GM12874 (cell line): ENCODE measurements around the gene BHLHE40.

Experiments
- TF ChIP-seq, protein P1 (sequence below): IDR thresholded peaks from 2 replicates; pipeline ENCODE4 v1.5.1; 2011; ENCODE audit warnings: low read depth, mild to moderate bottlenecking, control low read depth, low read length, moderate library complexity; ENCODE audit not compliant: insufficient read depth

BHLHE40 gene

GRCh38 chr3:4950948-4951347, 28.3 kb upstream of the BHLHE40 start:
- TF ChIP-seq, protein P1, sequence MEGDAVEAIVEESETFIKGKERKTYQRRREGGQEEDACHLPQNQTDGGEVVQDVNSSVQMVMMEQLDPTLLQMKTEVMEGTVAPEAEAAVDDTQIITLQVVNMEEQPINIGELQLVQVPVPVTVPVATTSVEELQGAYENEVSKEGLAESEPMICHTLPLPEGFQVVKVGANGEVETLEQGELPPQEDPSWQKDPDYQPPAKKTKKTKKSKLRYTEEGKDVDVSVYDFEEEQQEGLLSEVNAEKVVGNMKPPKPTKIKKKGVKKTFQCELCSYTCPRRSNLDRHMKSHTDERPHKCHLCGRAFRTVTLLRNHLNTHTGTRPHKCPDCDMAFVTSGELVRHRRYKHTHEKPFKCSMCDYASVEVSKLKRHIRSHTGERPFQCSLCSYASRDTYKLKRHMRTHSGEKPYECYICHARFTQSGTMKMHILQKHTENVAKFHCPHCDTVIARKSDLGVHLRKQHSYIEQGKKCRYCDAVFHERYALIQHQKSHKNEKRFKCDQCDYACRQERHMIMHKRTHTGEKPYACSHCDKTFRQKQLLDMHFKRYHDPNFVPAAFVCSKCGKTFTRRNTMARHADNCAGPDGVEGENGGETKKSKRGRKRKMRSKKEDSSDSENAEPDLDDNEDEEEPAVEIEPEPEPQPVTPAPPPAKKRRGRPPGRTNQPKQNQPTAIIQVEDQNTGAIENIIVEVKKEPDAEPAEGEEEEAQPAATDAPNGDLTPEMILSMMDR = no peak

- TF ChIP-seq, protein P1 = no peak
These were observed 26.1 kb upstream of the BHLHE40 start for GRCh38 chr3:4953119-4953518.

DNA sequence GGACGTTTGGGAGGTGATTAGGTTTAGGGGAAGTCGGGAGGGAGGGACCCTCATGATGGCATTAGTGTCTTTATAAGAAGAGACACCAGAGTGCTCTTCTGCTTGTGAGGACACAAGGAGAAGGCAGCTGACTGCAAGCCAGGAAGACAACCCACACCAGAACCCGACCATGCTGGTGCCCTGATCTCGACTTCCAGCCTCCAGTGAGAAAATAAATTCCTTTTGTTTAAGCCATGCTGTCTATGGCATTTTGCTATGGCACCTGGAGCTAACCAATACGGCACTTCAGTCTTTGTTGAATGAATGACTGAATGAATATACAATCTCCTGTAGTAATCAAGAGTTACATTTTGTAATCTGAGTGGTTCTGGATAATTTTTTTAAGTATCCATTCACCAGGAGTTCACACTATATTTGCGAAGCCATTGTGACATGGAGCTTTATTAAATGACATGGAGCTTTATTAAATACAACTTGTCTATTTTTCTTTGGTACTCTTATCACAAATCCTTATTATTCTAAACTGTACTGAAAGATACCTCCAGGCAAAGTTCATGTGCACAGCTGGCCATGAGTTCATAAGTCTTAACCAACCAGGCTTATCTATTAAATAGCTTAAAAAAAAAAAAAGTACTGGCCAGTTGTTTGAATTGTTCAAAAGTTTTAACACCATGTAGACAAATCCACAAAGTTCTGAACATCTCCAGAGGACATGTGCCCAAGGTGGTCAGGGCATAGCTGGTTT, 24.8 kb upstream of the BHLHE40 start:
- TF ChIP-seq, protein P1 = no peak

- TF ChIP-seq, protein P1 = no peak
These were observed 23.1 kb upstream of the BHLHE40 start for GRCh38 chr3:4956099-4956498.

DNA sequence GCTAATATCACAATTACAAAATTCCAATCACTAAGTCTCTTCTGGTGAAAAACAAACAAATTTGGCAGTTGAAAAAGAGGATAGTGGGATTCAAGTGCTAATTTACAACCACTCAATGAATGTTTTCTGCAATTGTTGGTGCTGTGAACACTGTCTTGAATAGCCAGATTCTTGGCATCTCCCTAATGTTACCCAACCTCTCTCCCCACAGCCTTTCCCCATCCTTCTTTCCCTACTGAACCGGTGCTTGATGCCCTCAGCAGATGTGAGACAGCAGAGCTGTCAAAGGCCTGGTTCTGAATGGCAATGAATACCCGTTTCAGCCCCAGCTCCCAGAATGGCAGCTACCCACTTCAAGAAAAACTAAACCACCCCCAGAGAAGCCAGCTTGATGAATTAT, 22.5 kb upstream of the BHLHE40 start:
- TF ChIP-seq, protein P1 = no peak

DNA sequence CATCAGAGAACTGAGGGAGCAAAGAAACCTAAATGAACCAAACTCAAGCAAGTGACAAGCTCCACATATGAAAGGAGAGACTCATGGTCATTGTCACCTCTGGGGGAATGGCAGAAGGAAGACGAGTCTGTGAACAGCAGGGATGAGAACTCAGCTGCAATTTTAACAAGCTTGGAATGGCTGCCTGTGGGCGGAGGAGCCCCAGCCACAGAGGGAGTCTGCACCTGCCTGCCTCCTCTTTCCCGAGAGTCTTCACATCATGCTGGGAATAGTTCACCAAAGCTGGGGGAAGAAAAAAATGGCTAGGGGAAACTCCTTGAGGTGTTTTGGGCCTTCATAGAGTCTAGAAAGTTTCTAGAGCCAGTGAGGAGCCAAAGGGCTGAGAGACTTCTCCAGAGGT, 21.3 kb upstream of the BHLHE40 start:
- TF ChIP-seq, protein P1 = no peak

DNA sequence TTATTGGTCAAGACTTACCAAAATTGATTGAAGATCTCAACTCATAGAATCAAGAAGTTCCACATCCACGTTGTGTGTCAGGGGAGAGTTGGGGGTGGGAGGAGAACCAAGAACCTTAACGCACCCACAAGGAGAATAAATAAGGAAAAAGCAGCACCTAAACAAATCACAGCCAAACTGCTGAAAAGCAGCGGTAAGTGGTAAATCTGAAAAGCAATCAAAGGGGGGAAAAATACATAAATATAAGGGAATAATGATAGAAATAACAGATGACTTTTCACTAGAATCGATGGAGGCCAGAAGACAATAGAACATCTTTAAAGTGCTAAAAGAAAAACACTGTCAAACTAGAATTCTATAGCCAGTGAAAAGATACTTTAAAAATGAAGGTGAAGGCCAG, 20.1 kb upstream of the BHLHE40 start:
- TF ChIP-seq, protein P1 = no peak
